ENCODE results near the gene PPP1R14C.

DNA sequence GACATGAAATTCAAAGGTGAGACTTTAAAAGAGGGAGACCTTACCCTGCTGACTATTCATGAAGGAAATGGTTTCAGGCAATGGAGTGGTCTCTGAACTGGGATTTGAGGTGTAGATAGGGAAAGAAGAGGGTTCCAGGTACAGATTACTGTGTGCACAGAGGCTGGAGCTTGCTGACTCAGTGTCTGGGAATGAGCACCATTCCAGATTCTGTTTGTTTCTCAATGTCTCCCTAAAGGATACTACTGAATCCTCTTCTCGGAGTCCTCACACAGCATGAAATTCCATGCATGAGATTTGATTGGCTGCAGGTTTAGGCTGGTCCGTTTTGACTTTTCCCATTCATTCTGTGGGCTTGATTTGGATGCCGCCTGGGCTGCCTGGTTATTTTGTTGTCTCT is 49.0 kb downstream of the PPP1R14C start:
- TF ChIP-seq YY1 (IDR thresholded peaks at IDR 0.05; ENCODE audit: insufficient read depth, insufficient read length), result no peak
- no peak for TF ChIP-seq SUZ12 (IDR thresholded peaks at IDR 0.05; ENCODE audit: extremely low read depth, insufficient read depth, insufficient read length)
- no peak for TF ChIP-seq ZNF274 (IDR thresholded peaks at IDR 0.05; ENCODE audit: low read depth, low read length)
